Stimulated activated CD4-positive, alpha-beta T cell treated with anti-CD3 and anti-CD28 coated beads, TNF-alpha, amount 100 ng/mL, for 1 hour (primary cell): ENCODE results near the gene ENOX1.

Experiments used
- DNase-seq, 3 donors: peaks; one replicate each; pipeline ENCODE4 v3.0.0-alpha.2; 2020; ENCODE audit warnings: low read depth in 3 of 3, low spot score in 1 of 3

Gene ENOX1

GRCh38 chr13:43492745-43493144, 294.0 kb downstream of the ENOX1 start:
- no peak for DNase-seq

DNA sequence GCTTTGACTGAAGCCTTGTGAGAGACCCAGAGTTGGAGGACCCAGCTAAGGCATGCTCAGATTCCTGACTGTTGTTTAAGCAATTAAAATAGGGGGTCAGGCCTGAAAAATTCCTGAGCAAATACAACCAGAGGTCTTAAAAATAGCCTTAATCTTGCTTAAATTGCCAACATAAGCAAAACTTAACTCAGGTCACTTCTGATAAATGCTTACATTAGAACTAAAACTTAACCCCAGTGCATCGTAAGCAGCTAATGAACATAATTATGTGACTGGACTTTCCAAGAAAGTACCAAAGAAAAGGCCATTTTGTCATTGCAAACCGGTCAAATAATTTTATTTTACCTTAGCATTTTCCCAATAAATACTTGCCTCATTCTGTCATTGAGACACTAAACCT, 294.5 kb downstream of the ENOX1 start:
- no peak for DNase-seq

GRCh38 chr13:43489233-43489632, 297.5 kb downstream of the ENOX1 start:
- no peak for DNase-seq

DNA sequence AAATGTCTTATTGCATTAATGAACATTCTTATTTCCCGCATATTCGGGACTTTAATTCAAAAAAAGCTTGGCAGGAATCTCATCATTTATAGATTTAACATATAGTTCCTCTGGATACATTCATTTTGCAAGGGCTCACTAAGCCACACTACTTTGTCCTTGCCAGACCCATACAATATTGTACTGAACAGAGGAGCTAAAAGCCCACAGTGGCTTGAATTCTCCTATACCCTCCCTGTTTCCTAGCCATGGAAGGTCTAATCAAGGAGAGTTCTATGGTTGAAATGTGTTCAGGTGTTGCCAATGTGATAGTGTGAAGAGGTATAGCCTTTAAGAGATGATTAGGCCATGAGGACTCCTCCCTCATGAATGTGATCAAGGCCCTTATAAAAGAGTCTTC, 298.9 kb downstream of the ENOX1 start:
- no peak for DNase-seq

DNA sequence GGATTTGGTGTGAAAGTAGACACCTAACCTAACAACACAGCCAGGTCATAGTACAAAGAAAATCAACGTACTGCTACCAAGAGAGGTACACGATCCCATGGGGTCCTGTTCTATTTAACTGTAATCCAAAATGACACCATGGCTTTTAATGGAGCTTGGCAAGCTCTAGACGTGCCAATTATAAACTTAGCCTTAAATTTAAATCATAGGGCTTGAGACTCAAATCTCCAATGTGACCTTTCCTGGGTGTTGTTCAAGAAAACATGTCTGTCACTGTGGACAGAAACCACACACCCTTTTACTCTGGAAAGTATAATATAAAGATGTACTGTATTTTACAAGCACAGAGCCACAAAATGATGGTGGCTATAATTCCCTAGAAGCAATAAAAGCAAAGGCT, 299.3 kb downstream of the ENOX1 start:
- no peak for DNase-seq

DNA sequence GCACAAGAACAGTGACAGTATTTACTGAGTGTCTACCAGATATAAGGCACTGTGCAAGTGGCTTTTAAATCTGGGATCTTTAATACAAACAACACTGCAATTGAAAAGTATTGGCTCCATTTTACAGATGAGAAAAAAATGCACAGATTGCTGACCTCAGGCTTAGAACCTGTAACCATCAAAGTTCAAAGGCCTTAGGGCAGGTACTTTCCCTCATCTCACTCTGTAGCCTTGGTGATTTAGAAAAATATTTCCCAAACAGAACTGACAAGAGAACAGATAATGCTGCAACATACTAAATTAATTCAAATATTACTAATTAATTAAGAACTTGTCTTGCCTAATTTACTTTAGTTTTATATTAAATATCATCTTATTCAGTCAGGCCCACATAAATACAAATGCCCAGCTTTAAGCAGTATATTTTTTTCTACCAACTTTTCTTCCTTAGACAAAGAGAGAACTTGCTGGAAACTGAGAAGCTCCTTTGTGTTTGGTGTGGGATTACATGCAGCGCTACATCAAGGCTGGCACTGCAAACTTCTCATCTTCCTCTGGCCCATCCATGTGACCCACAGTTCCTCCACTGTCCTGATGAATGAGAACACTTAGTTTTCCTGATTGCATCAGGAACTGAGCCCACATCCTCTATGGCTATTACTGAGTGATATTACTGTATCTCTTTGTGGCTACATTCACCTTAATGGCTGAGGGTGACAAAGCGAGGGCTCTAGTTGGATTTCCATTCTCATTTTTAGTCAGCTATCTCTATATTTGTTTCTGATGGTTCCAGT, 302.1 kb downstream of the ENOX1 start:
- no peak for DNase-seq

- DNase-seq = no peak
Observed at GRCh38 chr13:43483930-43484329, 302.8 kb downstream of the ENOX1 start.

DNA sequence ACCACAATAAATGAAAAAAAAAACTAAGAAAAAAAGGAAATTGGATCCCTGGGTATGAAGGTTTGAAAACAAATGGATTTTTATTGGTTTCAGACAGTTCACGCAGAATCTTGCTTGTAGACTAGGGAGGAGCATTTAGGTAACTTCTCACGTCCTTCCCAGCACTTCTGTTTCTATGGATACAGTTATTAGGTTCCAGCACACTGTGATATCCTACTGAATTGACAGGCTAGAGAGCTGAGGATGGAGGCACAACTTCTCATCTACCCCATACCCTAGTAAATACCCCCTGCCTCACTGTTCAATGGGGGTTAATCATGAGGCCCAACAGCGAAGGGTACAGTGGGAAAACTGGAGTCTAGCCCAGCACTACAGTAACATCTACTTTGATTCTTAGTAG, 304.1 kb downstream of the ENOX1 start:
- no peak for DNase-seq

GRCh38 chr13:43482026-43482425, 304.7 kb downstream of the ENOX1 start:
- no peak for DNase-seq

GRCh38 chr13:43478902-43479301, 307.9 kb downstream of the ENOX1 start:
- no peak for DNase-seq

GRCh38 chr13:43478211-43478610, 308.6 kb downstream of the ENOX1 start:
- DNase-seq = no peak

GRCh38 chr13:43475140-43475539, 311.6 kb downstream of the ENOX1 start:
- DNase-seq = no peak

DNA sequence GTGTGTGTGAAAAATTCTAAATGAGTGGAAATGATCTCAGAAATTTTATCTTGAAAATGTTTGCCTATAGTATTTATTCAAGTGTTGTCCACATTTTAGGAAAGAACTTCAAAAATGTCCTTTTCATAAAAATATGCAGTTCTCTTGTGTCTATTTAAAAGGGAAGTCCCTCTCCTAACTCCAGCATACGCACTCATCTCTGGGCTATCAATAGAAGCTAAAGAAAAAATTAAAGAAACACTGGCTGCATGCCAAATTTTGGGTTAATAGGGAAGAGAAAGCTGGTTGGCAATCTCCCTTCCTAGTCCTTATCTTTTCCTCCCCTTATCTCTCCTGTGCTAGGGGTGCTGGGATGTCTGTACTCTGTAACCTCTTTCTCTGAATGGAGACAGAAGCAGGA, 313.3 kb downstream of the ENOX1 start:
- no peak for DNase-seq

DNA sequence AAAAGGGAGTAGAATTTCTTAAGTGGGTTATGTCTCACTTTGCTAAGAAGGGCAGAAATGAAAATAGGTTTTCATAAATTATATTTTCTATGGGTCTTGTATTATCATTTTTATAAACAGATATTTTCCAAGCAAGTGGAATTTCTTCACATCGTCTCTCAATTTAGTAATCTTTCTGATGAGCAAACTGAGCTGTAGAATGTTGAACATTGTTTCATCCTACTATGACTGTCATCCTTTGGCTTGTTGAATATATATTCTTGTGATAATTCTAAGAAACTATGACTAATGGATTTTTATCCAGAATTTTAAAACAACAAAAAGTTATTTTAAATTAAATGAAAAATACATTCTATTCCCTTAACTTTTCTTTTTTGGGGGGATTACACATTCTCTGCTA, 313.8 kb downstream of the ENOX1 start:
- DNase-seq = no peak

DNA sequence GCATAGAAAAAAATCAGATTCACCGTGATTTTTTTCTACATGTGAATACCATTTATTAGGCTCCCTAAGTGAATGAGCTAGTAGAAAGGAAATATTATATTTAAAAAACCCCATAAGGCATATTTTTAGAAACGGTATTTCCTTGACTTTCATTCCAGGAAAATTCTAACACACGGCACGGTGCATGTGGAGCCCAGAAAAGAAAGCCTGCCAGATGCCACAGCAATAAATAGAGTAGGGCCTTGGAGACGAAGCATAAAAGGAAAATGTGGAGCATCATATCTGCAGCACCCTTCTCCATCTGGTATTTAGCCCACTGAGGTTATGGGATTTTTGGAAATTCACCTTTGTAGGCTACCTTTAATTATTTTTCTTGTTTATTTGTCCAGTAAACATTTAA, 314.4 kb downstream of the ENOX1 start:
- no peak for DNase-seq

DNA sequence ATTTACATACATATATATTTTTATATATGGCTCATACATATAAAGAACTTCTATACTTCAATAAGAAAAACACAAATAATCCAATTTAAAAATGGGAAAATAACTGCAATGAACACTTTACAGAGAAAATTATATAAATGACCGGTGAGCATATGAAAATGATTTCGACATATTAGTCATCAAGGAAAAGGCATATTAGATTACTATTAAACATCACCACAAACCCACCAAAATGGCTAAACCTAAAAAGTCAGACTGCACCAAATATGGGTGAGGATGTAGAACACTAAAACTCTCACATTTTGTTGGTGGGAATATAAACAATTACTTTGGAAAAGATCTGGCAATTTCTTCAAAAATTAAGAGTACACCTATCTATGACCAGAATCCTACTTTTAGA, 316.2 kb downstream of the ENOX1 start:
- DNase-seq = no peak

DNA sequence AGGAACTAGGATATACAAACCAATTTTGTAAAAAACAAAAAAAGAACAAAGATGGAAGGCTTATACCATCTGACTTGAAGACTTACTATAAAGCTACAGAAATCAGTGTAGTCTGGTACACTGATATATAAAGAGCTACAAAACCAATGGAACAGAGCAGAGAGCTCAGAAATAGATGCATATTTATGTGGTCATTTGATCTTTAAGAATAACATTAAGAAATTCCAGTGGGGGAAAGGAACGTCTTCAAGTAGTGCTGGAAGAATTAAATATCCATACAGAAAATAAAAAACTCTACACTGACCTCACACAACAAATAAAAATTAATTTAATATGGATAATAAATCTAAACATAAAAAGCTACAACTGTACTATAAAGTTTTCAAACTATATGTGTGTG, 317.0 kb downstream of the ENOX1 start:
- no peak for DNase-seq

DNA sequence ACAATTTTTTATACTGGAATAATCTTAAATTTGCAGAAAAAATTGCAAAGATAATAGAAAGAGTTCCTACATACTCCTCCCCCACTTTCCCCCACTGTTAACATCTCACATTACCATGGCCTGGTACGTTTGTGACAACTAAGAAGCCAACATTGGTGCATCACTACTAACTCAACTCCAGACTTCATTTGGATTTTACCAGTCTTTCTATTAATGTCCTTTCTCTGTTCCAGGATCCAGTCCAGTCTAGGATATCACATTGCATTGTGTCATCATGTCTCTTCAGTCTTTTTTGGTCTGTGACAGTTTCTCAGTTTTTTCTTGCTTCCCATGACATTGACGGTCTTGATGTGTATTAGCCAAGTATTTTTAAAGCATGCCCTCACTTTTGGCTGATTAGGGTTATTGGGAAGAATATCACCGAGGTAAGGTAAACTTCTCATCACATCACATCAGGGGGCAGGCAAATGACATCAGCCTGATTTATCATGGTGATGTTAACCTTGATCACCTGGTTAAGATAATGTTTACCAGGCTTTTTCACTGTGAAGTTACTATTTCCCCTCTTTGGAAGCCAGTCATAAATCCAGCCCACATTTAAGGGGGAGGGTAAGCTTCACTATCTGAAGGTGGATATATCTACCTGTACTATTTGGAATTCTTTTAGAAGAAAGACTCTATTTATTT, 322.1 kb downstream of the ENOX1 start:
- DNase-seq = no peak

DNA sequence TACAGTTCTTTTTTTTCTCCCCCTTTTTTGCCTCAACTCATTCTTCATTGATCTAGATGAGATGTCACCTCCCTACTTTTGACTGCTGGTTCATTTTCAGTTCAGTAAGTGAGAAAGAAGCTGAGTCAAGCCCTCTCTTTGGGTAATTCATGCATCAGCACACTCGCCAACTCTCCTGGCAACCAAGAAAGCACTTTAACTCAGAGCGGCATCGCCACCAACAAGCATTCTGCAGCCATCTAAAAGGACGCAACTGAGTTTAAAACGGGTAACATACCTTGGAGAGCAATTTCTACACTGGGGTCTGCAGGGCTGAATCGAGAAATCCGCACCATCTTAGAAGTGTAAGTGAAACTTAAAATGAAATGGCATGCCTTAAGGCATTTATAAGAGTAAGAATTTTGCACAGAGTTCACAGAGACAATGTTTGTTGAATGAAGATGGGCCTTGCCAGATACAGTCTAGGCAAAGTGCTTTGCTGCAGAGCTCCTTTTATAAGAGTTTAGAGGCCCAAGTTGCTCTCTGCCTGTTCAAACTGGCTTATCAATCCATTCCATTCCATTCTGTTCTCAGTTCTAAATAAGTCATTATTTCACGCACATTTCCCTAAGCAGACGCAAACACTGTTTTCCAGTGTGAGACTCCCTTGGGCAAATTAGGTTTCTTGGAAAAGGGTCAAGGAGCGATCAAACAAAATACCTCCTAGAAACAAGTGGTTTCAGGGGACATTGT, 338.0 kb downstream of the ENOX1 start:
- no peak for DNase-seq

DNA sequence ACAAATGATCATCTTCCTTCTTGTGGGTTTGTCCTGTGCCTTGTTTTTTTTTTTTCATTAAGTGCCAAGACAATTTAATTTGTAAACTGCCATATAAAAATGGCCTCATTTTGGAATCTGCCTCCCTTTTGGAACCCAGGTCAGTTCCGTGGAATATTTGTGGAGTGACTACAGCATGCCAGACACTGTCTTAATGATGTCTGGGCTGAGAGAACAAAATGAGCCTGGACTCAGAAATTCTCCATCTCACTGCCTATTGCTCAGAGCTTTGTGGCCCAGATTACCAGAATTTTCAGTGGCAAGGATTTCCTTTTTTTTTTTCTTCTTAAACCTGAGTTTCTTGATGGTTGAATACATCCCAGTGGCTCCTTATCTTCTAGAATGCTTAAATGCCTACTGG, 340.6 kb downstream of the ENOX1 start:
- no peak for DNase-seq

DNA sequence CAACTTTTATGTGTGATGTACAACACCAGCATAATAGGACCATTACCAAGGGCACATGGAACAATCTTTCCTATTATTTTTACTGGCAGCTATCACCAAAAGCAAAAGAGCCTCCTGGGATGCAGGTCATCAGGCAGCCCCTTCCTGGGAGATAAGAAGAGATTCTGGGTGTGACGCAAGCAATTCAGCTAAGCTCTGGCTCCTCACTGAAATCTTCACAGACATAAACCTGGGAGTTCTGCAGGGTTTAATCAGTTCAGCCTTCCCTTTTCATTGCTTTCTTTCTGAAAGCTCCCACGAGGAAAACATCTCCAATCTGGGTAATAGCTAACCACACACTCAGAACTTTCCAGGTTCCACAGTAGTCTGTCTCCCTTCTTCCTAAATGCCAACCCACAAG, 341.1 kb downstream of the ENOX1 start:
- DNase-seq = no peak

GRCh38 chr13:43444081-43444480, 342.7 kb downstream of the ENOX1 start:
- no peak for DNase-seq
